G401 (cell line): Measurements from ENCODE around the gene PTPDC1. TPM values are rescaled to one million over a fixed set of nuclear protein-coding genes. Genes with fewer than 3 reads are reported as not detected.
A peak's percentile ranks its signal among the peaks of the same experiment; 100 is the strongest.

ENCODE experiments used
- DNase-seq: peaks from one replicate; pipeline ENCODE4 v3.0.0-alpha.2; 2015; ENCODE audit warnings: low spot score
- in situ Hi-C: cut with HindIII; loops from 2 replicates; pipeline ENCODE4 v1.10.0; 2016; ENCODE audit warnings: low sequenced_read_pairs, mixed read lengths
- total RNA-seq: library from RNA; depleted of rRNA; stranded (reverse); fragments of >200 nt; shearing (Covaris generic); gene quantifications from 2 replicates; pipeline ENCODE4 v1.2.3, GENCODE V29; 2014; rRNA removed

The PTPDC1 gene, protein sequence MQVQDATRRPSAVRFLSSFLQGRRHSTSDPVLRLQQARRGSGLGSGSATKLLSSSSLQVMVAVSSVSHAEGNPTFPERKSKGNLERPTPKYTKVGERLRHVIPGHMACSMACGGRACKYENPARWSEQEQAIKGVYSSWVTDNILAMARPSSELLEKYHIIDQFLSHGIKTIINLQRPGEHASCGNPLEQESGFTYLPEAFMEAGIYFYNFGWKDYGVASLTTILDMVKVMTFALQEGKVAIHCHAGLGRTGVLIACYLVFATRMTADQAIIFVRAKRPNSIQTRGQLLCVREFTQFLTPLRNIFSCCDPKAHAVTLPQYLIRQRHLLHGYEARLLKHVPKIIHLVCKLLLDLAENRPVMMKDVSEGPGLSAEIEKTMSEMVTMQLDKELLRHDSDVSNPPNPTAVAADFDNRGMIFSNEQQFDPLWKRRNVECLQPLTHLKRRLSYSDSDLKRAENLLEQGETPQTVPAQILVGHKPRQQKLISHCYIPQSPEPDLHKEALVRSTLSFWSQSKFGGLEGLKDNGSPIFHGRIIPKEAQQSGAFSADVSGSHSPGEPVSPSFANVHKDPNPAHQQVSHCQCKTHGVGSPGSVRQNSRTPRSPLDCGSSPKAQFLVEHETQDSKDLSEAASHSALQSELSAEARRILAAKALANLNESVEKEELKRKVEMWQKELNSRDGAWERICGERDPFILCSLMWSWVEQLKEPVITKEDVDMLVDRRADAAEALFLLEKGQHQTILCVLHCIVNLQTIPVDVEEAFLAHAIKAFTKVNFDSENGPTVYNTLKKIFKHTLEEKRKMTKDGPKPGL
- total RNA-seq = 4.1 and 5.4 TPM in 2 replicates

DNA sequence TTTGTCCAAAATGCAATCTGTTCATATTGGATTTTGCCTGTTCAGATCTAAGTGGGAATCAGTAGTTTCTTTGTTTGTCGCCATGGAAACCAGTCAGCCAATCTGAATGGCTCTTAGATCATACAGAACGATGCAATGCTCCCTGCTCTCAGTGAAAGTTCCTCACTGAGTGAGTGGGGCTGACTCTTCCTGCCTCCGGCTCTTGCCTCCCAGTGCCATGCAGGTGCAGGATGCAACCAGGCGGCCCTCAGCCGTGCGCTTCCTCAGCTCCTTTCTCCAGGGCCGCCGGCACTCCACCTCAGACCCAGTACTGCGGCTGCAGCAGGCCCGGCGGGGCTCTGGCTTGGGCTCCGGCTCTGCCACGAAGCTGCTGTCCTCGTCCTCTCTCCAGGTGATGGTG lies at the start of gene PTPDC1:
TSS of gene PTPDC1 (plus strand) at position 151 of the 400 bp plus-strand sequence. CDS start at position 218, 67 bp downstream.
- peak; percentile 54 for DNase-seq
- in situ Hi-C loops = no loop called here

DNA sequence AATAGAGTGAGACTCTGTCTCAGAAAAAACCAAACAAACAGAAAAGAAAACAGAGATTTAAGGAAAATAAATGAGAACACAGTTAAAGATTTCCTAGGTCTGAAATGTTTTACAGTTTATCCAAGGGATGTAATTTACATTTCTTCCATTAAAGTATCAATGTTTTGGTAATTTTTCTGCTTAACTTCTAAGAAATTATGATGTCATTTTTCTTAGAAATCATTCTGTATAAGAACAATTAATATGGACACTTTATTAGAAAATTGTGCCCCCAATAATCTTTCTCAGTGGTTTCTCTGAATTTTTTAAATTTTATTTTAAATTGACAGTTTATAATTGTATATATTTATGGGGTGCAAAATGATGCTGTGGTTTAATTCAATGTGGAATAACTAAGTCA lies 49.8 kb upstream of the PTPDC1 start:
- no peak for DNase-seq
- in situ Hi-C loops = no loop called here

DNA sequence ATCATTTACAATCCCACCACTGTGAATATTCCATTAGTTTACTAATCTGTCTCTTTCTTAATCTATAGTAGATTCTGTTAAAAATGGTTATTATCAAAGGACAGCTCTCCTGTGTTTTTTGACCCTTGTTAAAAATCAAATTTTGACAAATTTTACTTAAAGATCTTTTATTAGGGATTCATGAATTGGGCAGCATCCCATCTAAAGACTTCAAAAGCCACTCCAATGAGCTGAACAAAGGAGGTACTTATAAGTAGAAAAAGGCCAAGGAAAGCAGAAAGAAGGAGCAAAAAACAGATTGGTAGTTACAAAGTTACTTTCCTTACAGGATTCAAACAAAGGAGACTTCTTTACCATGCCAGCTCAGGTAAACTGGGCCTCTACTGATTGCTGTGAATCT lies 44.5 kb upstream of the PTPDC1 start:
- no peak for DNase-seq
- in situ Hi-C loops = no loop called here

DNA sequence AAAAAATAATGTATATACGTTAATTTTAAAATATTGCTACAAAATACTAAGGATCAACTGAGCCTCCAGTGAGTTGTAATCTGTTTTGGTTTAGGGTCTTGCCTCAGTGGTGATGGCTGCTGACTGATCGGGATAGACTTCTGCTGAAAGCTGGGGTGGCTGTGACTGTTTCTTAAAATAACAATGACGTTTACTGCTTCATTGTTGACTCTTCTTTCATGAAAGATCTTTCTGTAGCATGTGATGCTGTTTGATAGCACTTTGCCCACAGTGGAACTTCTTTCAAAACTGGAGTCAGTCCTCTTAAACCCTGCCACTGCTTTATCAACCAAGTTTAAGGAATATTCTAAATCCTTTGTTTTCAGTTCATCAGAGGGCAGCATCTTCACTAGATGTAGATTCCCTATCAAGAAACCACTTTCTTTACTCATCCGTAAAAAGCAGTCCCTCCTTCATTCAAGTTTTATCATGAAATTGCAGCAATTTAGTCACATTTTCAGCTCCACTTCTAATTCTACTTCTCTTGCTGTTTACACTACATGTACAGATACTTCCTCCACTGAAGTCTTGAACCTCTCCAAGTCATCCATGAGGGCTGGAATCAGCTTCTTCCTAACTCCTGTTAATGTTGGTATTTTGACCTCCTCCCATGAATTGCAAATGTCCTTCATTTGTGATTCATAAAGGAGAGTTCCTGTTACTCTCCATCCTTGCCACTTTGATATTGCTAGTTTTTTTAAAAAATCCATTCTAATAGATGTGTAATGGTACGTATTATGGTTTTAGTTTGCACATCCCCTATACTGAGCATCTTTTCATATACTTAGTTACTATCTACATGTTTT lies 41.5 kb upstream of the PTPDC1 start:
- in situ Hi-C loops = no loop called here
- no peak for DNase-seq

DNA sequence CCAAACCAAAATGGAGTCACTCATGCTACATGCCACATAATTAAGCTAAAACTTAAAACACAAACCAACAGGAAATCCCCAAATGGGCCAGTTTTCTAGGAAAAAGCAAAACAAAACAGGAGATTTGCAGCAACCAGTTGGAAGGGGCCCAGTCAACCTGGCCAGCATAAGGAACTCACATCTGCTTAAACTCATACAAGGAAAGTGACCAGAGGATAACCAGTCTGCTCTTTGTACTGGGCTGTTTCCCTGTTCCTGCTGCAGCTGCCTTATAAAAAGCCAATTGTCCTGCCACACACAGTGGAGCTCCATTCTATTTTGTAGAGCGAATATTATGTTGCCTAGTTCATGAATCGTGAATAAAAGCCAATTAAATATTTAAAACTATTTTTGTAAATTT lies 29.5 kb upstream of the PTPDC1 start:
- DNase-seq = no peak
- in situ Hi-C loops = no loop called here

DNA sequence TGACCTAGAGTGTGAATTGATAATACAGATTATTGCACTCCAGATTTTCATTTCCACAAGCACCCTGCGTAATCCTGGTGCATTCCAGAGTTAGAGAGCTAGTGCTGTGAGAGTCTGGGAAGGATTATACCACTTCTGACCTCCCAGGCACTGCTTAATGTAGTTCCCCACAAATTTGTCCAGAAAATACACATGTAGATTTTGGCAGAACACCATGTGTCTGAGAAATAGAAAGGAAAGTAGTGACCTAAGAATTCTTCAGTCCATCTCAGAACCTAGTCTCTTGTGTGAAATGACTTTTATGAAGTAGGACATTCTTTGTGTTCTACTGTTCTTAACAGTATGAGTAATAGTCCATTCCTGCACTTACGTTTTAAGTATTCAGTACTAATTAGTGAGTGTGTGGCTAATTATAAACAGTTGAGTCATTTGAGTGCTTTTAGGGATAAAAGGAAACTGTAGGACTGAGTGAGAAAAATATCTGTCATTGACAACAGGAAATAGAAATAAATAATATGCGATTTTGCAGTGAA lies 27.8 kb upstream of the PTPDC1 start:
- DNase-seq = no peak
- in situ Hi-C loops = no loop called here

DNA sequence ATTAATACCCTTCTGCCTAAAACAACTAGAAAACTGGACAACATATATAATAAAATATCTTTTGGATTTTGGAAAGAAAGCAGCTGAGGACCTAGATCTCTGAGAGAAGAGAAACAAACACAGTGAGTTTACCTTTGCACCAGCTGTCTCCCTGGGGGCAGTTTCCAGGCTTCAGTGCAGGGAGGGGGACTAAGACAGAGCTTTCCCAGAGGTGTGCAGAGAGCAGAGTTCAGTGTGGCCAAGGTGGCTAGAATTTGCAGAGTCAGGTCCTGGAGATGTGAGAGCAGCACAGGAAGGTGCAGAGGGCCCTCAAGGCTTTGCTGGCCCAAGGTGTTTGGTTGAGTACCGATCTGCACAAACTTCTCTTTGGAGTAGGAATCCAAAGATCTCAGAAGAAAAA lies 26.3 kb upstream of the PTPDC1 start:
- no peak for DNase-seq
- in situ Hi-C loops = no loop called here

DNA sequence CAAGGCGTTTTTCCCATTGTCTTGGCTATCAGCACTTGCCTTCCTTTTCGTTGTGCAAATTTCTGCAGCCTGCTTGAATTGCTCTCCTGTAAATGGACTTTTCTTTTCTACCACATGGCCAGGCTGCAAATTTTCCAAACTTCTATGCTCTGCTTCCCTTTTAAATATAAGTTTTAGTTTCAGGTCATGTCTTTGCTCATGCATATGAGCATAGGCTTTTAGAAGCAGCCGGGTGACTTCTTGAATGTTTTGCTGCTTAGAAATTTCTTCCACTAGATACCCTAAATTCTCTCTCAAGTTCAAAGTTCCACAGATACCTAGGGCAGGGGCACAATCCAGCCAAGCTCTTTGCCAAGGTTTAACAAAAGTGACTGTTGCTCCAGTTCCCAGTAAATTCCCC lies 22.4 kb upstream of the PTPDC1 start:
- DNase-seq = no peak
- in situ Hi-C loops = no loop called here

DNA sequence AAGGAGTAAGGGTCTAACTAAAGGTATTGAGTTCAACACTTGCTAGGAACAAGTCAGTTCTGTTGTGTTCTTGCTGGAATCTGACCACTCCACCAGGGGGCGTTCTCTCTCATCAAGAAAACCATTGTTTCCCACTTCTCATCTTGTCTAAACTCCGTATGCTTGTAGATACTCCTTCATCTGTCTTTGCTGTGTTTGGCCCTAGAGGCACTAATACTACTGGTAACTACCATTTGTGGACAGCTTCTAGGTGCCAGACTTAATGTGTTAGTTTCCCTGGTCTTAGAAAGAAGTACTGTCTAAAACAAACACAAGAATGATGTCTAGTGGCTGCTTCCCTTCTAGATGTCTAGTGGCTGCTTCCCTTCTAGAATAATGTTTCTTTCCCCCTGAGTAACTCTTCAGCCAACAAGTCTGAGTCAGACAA lies 18.7 kb upstream of the PTPDC1 start:
- peak; percentile 79 for DNase-seq
- in situ Hi-C loops = no loop called here

DNA sequence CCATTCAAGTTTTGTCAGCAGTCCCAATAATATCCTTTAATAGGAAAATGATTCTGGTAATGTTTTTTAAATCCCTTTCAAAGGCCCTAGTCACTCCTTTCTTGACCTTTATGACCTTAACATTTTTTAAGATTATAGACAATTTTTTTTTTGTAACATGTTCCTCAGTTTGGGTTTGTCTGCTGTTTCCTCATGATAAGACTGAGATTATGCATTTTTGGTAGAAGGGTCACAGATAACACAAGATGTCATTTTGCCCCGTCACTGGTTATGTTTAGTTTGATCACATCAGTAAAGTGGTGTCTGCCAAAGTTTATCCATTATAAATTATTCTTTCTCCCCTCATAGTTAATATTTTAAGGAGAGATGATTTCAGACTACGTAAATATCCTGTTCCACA lies 16.0 kb upstream of the PTPDC1 start:
- no peak for DNase-seq
- in situ Hi-C loops = no loop called here

DNA sequence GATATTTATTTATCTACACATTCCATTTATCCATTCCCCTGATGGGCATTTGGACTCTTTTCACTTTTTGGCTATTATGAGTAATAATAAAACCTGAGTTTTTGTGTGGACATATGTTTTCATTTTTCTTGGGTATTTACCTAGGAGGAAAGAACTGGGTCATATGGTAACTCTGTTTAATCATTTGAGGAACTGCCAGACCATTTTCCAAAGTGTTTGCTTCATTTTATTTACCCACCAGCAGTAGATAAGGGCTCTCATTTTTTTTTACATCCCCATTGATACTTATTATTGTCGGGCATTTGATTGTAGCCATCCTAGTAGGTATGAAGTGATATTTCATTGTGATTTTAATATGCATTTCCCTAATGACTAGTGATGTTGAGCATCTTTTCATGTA lies 7.7 kb upstream of the PTPDC1 start:
- in situ Hi-C loops = no loop called here
- DNase-seq = no peak

DNA sequence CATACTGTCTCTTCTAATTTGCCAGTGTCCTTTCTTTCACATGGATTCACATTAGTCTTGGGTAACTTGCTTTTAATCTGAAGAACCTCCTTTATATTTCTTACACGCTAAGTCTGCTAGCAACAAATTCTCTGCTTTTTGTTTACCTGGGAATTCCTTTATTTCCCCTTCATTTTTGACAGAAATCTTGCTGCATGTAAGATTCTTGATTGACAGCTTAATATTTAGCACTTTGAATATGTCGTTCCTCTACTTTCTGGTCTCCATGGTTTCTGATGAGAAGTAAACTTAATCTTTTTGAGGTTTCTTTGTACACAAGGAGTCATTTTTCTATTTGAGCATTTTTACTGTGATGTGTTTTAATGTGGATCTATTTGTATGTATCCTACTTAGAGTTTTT lies 6.2 kb upstream of the PTPDC1 start:
- DNase-seq = no peak
- in situ Hi-C loops = no loop called here

DNA sequence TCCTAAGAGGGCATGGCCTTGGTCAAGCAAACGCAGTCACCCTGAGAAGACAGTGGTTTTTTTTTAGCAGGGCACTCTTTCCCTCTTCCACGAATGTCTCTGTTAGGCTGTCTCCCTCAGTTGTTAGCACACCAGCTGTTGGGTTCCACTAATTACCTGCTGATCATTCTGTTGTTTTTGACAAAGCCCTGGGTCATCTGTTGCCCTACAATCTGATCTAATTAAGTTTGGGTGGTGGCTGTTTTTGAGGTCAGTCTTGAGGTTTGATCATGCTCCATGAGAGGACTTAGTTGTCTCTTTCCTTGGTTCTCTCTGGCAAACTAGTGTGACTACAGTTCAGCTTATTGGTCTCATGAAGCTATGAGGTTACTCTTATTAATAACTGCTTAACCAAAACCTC lies 5.0 kb upstream of the PTPDC1 start:
- in situ Hi-C loops = no loop called here
- DNase-seq = no peak

DNA sequence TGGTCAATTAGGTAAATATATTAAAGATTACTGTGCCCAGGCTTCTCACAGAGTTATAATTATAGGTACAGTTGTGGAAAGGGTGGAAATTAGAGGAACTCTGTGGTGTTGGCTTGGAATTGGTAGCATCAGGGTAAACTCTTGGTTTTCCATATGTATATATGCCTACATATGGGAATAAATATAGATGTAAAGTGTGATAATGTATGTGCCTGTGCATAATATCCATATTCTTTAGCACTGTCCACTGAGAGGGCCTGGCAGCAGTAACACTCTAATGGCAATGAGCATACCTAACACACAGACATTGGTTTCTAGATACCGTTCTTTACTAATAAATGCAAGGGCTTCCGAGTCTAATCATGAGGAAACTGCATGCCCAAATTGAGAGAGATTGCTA lies 4.0 kb upstream of the PTPDC1 start:
- in situ Hi-C loops = no loop called here
- DNase-seq = no peak

DNA sequence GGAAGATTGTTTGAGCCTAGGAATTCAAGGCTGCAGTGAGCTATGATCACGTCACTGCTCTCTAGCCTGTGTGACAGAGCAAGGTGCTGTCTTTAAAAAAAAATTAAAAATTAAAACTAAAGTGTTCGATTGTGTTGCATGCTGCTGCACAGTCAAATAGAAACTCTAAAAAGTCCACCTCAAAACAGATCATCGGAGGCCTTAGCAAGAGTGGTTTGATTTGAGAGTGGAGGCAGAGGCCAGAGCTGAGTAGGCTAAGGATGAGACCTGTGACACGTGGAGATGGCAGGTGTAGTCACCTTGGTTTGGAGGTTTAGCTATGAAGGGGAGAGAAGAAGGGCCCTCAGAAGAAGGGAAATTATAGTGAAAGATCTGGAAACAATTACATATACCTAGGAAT lies 2.8 kb upstream of the PTPDC1 start:
- DNase-seq = no peak
- in situ Hi-C loops = no loop called here

DNA sequence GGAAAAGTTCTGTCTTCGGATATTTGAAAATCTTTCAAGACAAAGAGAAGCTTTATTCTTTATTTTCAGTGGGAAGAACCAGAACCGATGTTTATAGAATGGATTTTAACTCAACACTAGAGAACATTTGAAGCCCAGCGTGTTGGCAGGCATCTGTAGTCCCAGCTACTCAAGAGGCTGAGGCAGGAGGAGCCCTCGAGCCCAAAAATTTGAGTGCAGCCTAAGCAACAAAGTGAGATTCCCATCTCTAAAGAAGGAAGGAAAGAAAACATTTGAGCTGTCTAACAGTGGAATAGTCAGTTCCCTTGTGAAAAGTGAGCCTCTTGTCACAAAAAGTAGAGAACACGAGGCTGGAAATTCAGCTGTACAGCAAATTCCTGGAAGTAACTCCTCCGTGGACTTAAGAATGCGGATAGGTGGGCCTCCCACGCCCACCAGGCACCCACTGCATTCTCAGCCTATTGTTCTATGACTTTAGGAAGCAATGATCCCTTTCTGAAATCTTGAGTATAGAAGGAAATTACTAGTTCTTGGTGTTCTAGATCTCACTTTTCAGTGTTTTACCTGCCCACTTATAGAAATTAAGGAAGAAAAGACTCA lies 2.3 kb upstream of the PTPDC1 start:
- DNase-seq = no peak
- in situ Hi-C loops = no loop called here

DNA sequence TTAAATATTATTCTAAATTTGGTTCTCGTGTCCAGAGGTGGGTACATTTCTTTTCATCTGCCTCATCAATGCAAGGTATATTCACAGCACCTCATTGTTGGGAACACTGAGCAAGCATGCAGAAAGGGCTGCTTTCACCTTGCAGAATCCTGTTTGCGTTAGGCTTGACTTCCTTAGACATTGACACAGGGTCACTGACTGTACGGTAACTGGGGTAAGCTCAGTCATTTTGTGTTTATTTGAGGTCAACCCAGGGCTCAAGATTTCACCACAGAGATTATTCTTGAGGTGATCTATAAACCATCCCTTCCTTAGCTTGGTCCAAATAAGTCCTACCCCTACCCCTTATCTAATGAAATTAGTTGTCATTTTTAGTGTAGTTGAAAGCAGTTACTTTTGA lies 1.7 kb upstream of the PTPDC1 start:
- no peak for DNase-seq
- in situ Hi-C loops = no loop called here

DNA sequence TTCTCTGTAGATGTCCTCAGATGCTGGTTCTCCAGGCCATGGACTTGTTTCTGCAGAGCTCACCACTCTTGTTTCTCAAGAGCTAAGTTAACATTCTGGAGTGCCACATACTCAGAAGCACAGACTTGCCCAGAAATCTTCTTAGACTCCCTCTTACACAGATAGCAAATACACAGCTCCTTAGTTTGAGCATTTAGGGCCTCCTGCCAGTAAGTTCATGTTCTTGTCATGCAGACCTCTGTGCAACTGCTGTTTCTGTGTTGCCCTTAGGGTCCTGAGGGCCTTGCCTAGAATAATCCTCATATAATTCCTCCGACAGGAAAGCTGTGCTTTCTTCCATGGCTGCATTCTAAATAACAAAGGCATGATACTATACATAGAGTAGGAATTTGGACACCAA lies 1.3 kb upstream of the PTPDC1 start:
- in situ Hi-C loops = no loop called here
- DNase-seq = no peak

DNA sequence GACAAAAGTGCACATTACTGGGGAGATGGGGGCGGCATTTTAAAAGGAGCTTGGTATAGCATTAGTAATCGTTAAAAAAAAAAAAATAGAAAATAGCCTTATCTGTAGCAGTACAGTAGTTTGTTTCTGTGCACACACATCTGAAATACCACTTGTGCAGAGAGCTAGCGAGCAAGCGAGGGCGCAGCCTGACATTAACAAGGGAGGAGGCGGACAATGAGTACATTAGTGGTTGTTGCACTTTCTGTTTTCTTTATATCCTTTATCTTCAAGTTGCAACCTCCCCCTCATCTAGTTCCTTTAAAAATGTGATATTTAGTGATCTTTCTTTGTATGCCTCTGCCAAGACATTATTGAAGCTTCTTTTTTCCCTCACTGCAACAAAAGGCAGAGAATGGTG lies 880 bp upstream of the PTPDC1 start:
- in situ Hi-C loops = no loop called here
- no peak for DNase-seq
